Stimulated activated naive CD8-positive, alpha-beta T cell treated with anti-CD3 and anti-CD28 coated beads, Interleukin-15, amount 100 ng/mL, for 72 hours (primary cell): ENCODE data around the gene CD68.
"Not testable (repeated sequence)": the region's sequence is repeated elsewhere in the genome, so short reads cannot be mapped to it uniquely, and the experiment has no call there.

Experiments used
- ATAC-seq: fragments of 150-1000 bp; cut with Tn5 transposase; 2 replicates; pipeline ENCODE4 v1.10.0; 2021; ENCODE audit warnings: mild to moderate bottlenecking, moderate library complexity
- DNase-seq, 2 donors: peaks; one replicate each; pipeline ENCODE4 v3.0.0; 2021 to 2022
- H3K27ac Mint-ChIP-seq, 2 donors: one replicate each; pipeline ENCODE4 v1.8.0; 2022; ENCODE audit warnings: mild to moderate bottlenecking in 2 of 2, mixed read lengths in 2 of 2, moderate library complexity in 2 of 2
- H3K27me3 Mint-ChIP-seq: one replicate; pipeline ENCODE4 v1.8.0; 2022; ENCODE audit warnings: mixed read lengths
- H3K4me1 Mint-ChIP-seq: one replicate; pipeline ENCODE4 v1.8.0; 2022; ENCODE audit warnings: mild to moderate bottlenecking, mixed read lengths
- H3K4me3 Mint-ChIP-seq, 2 donors: one replicate each; pipeline ENCODE4 v1.8.0; 2022; ENCODE audit warnings: mild to moderate bottlenecking in 2 of 2, mixed read lengths in 2 of 2, moderate library complexity in 1 of 2
- H3K9me3 Mint-ChIP-seq, 2 donors: one replicate each; pipeline ENCODE4 v1.8.0; 2022; ENCODE audit warnings: mixed read lengths in 2 of 2

The CD68 gene

GRCh38 chr17:7586673-7587419, 7.4 kb downstream of the CD68 start:
- DNase-seq (no peak), ATAC-seq (no peak)
- H3K27me3 Mint-ChIP-seq, result no peaks in the 10 kb centered on the region
- H3K4me1 Mint-ChIP-seq, result peaks cover 55% of the 10 kb centered on the region
- H3K27ac Mint-ChIP-seq, result peak overlapping the region; percentile 25 to 48
- no peaks in the 10 kb centered on the region for H3K9me3 Mint-ChIP-seq
- no peak overlapping the region for H3K4me3 Mint-ChIP-seq

GRCh38 chr17:7587420-7588151, 8.1 kb downstream of the CD68 start:
- peak overlapping the region; percentile 48 to 52 for H3K27ac Mint-ChIP-seq
- H3K27me3 Mint-ChIP-seq, result no peaks in the 10 kb centered on the region
- peaks cover 47% of the 10 kb centered on the region for H3K4me1 Mint-ChIP-seq
- H3K4me3 Mint-ChIP-seq, result no peak overlapping the region
- no peaks in the 10 kb centered on the region for H3K9me3 Mint-ChIP-seq
- ATAC-seq (no peak), DNase-seq (no peak)

GRCh38 chr17:7588553-7589203, 9.2 kb downstream of the CD68 start:
- H3K4me3 Mint-ChIP-seq, result no peak overlapping the region
- ATAC-seq, result no peak
- peak overlapping the region in 1 of 2 donors; percentile 75 for H3K27ac Mint-ChIP-seq

GRCh38 chr17:7589204-7589868, 9.9 kb downstream of the CD68 start:
- peak; percentile 84 for ATAC-seq
- Mint-ChIP-seq H3K4me3 (no peak overlapping the region), H3K9me3 (no peaks in the 10 kb centered on the region), H3K4me1 (peaks cover 36% of the 10 kb centered on the region), H3K27me3 (no peaks in the 10 kb centered on the region), H3K27ac (peak overlapping the region in 1 of 2 donors; percentile 42)
- peak; percentile 62 to 69 for DNase-seq

More at GRCh38 chr17:7588553-7589203, 9.2 kb downstream of the CD68 start:
- peaks cover 37% of the 10 kb centered on the region for H3K4me1 Mint-ChIP-seq
- no peaks in the 10 kb centered on the region for H3K27me3 Mint-ChIP-seq
- H3K9me3 Mint-ChIP-seq, result no peaks in the 10 kb centered on the region
- DNase-seq, result no peak

- DNase-seq (no peak), ATAC-seq (no peak)
- H3K4me1 Mint-ChIP-seq, result peaks cover 29% of the 10 kb centered on the region
- peak within 1 kb of the TSS; percentile 42 to 88 for H3K27ac Mint-ChIP-seq
- no peaks in the 10 kb centered on the region for H3K27me3 Mint-ChIP-seq
- no peak within 1 kb of the TSS for H3K4me3 Mint-ChIP-seq
- H3K9me3 Mint-ChIP-seq, result no peaks in the 10 kb centered on the region
These were observed 10.7 kb downstream of the CD68 start, which contains the start of gene SOX15 for GRCh38 chr17:7589891-7590691. SOX15 (minus strand) TSS chr17:7590094; CDS start chr17:7589676, 418 bp downstream.

- Mint-ChIP-seq H3K4me3 (no peak overlapping the region), H3K9me3 (no peaks in the 10 kb centered on the region), H3K4me1 (peaks cover 22% of the 10 kb centered on the region), H3K27ac (peak overlapping the region in 1 of 2 donors; percentile 88), H3K27me3 (no peaks in the 10 kb centered on the region)
- DNase-seq, result no peak
- peak; percentile 24 for ATAC-seq
These were observed 11.3 kb downstream of the CD68 start for GRCh38 chr17:7590743-7591142.

GRCh38 chr17:7591596-7591995, 12.2 kb downstream of the CD68 start:
- Mint-ChIP-seq H3K9me3 (no peaks in the 10 kb centered on the region), H3K4me3 (no peak overlapping the region), H3K27ac (peak overlapping the region in 1 of 2 donors; percentile 65), H3K27me3 (no peaks in the 10 kb centered on the region), H3K4me1 (peaks cover 19% of the 10 kb centered on the region)
- DNase-seq (peak in 1 of 2 donors; percentile 7), ATAC-seq (no peak)

GRCh38 chr17:7592422-7593021, 13.1 kb downstream of the CD68 start:
- Mint-ChIP-seq H3K27me3 (no peaks in the 10 kb centered on the region), H3K27ac (no peak overlapping the region), H3K4me1 (peaks cover 13% of the 10 kb centered on the region), H3K9me3 (no peaks in the 10 kb centered on the region), H3K4me3 (no peak overlapping the region)
- ATAC-seq (no peak), DNase-seq (no peak)

GRCh38 chr17:7593296-7593695, 13.9 kb downstream of the CD68 start:
- Mint-ChIP-seq H3K9me3 (no peaks in the 10 kb centered on the region), H3K27me3 (no peaks in the 10 kb centered on the region), H3K4me1 (peaks cover 6% of the 10 kb centered on the region), H3K27ac (peak overlapping the region in 1 of 2 donors; percentile 15), H3K4me3 (no peak overlapping the region)
- DNase-seq (peak in 1 of 2 donors; percentile 9), ATAC-seq (no peak)

- H3K27ac Mint-ChIP-seq, DNase-seq, H3K4me3 Mint-ChIP-seq, H3K9me3 Mint-ChIP-seq, H3K27me3 Mint-ChIP-seq, H3K4me1 Mint-ChIP-seq, ATAC-seq: not testable (repeated sequence)
These were observed 18.1 kb downstream of the CD68 start for GRCh38 chr17:7597561-7597960.

GRCh38 chr17:7606280-7606679, 26.8 kb downstream of the CD68 start:
- Mint-ChIP-seq H3K4me3 (no peak overlapping the region), H3K27me3 (no peaks in the 10 kb centered on the region), H3K9me3 (no peaks in the 10 kb centered on the region), H3K27ac (peak overlapping the region in 1 of 2 donors; percentile 15), H3K4me1 (peaks cover 20% of the 10 kb centered on the region)
- ATAC-seq, result no peak
- DNase-seq, result no peak

- Mint-ChIP-seq H3K4me1 (peaks cover 47% of the 10 kb centered on the region), H3K27me3 (no peaks in the 10 kb centered on the region), H3K9me3 (no peaks in the 10 kb centered on the region), H3K4me3 (no peak overlapping the region), H3K27ac (peak overlapping the region in 1 of 2 donors; percentile 4)
- DNase-seq (no peak), ATAC-seq (no peak)
These were observed 31.2 kb downstream of the CD68 start for GRCh38 chr17:7610641-7611040.

GRCh38 chr17:7611635-7612293, 32.3 kb downstream of the CD68 start:
- Mint-ChIP-seq H3K4me1 (peaks cover 38% of the 10 kb centered on the region), H3K4me3 (peak overlapping the region; percentile 47 to 65), H3K9me3 (no peaks in the 10 kb centered on the region), H3K27ac (no peak overlapping the region), H3K27me3 (no peaks in the 10 kb centered on the region)
- no peak for DNase-seq
- no peak for ATAC-seq

GRCh38 chr17:7612294-7612640, 32.8 kb downstream of the CD68 start:
- H3K27me3 Mint-ChIP-seq, result no peaks in the 10 kb centered on the region
- no peaks in the 10 kb centered on the region for H3K9me3 Mint-ChIP-seq
- H3K4me3 Mint-ChIP-seq, result peak overlapping the region; percentile 47 to 65
- peaks cover 38% of the 10 kb centered on the region for H3K4me1 Mint-ChIP-seq
- DNase-seq, result no peak
- H3K27ac Mint-ChIP-seq, result no peak overlapping the region
- ATAC-seq, result no peak
